GM19099 (cell line): ENCODE data around the gene KHDRBS2.

ENCODE experiments used
- POLR2A ChIP-seq: IDR thresholded peaks from 3 replicates; pipeline ENCODE4 v1.6.1; 2011; ENCODE audit warnings: low read depth; ENCODE audit not compliant: insufficient read length; ENCODE audit errors: extremely low read depth

KHDRBS2 gene

DNA sequence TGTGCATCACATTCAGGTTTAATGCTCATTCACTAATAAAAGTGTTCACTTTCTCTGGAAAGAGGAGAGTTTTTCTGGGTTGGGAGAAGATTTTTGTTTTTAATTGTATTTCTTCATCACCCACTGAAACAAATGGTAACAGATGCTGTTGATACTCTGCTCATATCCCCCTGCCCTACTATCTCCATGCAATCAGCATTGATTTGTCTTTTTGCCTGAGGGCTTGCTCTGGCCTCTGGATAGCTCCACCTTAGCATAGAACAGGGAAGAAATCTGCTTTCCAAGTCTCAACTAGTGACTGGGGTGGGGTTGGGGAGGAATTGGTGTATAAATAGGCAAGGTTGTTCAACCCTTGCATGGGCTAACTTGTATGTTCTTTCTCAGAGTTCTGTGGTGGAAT lies 296.4 kb downstream of the KHDRBS2 start:
- no peak for TF ChIP-seq POLR2A

- no peak for TF ChIP-seq POLR2A
Observed at GRCh38 chr6:61980622-61981021, 305.4 kb downstream of the KHDRBS2 start.

GRCh38 chr6:61977947-61978346 lies 308.1 kb downstream of the KHDRBS2 start:
- TF ChIP-seq POLR2A, result no peak

DNA sequence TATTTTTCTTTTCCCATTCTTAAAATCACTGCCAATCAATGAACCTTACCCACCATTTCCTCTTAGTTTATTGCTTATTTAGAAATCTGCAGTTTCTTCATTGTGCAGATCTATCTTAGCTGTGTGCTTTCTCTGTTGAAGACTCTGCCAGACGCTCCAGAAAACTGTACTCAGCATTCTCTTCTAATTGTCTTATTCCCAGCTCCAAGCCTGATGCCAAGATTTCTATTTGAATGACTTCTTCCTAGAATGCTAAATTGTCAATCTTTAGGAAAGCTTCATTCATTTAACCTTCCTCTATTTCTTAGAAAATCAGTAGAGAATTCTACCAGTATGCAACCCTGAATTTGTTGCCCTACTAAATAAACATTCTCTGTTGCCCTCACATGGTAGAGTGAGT lies 308.9 kb downstream of the KHDRBS2 start:
- no peak for TF ChIP-seq POLR2A

DNA sequence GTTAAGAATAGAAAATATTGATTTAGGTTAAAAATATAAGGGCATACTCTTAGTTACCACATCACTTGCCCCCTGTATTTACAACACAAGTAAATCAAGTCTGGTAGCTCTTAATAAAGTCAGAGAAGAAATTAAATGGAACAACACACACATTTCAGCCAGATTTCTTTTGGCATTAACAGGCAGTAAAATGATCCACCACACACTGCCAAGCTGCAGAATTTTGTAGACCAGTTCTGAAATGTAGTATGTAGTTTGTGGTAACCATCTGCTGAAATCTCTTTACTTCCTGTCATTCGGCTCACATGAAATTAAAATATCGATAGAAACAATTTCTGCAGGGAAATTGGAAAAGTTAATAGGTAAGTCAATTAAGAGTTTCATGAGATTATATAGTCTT lies 326.8 kb downstream of the KHDRBS2 start:
- no peak for TF ChIP-seq POLR2A

DNA sequence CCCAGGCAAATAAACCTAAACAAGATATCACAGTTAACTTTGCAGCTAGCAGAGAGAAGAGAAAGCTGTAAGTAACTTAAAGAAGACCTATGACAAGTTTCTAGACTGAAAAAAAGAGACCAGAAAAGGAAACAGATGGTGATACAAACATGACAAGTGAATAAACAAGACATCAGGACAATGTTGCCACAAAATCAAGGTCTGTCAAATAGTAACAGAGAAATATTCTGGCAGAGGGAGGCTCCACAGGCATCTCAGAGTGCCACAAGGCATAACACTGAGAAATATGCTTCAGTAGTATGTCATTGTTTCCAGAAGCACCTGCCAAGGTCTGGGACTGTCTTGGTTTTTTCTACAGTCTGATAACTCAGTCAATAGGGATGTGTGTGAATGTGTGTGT lies 332.2 kb downstream of the KHDRBS2 start:
- no peak for TF ChIP-seq POLR2A

GRCh38 chr6:61951586-61951985 lies 334.4 kb downstream of the KHDRBS2 start:
- no peak for TF ChIP-seq POLR2A

DNA sequence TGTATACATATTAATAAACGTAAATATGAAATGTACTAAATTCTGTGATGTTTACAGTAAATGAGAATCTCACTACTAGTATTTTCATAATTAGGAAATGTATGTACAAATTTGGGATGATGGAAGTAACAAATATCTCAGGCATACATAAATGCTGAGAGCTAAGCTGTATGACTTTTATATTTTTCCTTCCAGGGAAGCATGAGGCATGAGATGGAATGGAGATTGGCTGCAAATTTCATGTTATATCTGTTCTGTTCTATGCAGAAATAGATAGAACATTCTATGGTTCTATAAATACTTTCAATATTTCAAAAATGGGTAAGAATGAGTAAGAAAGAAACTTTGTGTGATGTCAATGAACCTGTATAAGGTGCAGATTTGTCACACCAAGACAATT lies 335.2 kb downstream of the KHDRBS2 start:
- no peak for TF ChIP-seq POLR2A

DNA sequence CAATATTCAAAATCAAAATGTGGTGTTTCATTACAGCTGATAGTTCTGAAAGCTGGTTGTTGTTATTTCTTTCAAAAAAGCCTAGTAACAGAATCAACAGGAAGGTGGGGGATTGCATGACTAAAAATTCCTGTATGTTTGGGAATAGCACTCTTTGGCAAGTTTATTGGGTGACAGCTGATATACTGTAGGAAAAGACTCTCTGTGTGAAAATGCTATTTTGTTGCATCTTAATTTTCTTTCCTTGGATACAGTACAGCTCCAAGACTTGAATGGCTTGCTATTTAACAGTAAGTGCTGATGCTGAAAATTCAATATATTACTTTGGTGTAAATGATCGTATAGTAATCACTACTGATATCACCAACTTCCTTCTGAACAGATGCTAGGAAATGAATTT lies 336.1 kb downstream of the KHDRBS2 start:
- no peak for TF ChIP-seq POLR2A

DNA sequence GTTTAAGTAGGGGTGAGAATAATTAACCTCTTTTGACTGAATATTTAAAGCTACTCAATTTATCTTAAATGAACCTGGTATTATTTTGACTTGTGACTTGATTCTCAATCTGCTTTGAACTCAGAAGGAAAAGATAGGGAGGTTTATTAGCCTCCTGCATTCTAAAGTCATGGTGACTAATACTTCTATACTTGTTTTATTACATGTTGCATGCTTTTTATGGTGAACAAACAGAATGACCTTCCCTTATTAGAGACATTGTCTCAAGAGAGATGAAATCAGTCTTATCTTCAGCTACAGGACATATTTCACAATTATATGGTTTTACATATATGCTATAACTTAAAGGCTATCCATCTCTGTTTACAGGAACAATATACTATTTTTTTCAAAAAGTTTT lies 336.9 kb downstream of the KHDRBS2 start:
- no peak for TF ChIP-seq POLR2A

DNA sequence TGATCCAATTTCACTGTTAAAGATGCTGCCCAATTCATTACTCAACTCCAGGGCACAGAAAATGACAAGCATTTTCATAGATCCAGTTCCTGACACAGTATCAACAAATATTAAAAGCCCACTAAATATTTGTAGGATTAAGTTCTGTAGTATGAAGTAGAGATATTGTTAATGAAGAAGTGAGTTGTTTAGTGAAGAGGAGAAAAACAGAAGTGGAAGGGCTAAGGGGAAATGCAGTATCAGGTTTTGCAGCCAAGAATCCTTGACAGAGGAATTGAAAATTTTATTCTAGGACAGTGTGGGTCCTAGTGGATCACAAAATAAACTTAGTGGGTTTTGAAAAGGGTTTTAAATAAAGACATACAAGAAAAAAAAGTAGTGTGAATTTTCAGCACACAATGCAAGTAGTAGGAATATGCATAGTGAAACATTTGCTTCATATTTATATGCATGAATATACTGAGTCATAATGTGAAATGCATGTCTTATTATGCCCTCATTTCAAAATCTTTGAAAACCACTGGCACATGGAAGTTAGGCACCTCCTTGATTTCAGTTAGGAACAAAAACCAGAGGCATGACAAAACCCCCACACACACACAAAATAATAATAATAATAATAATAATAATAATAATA lies 338.6 kb downstream of the KHDRBS2 start:
- TF ChIP-seq POLR2A, result no peak

GRCh38 chr6:61940919-61941318 lies 345.1 kb downstream of the KHDRBS2 start:
- TF ChIP-seq POLR2A, result no peak

- no peak for TF ChIP-seq POLR2A
Observed at GRCh38 chr6:61935242-61935846, 350.7 kb downstream of the KHDRBS2 start.

DNA sequence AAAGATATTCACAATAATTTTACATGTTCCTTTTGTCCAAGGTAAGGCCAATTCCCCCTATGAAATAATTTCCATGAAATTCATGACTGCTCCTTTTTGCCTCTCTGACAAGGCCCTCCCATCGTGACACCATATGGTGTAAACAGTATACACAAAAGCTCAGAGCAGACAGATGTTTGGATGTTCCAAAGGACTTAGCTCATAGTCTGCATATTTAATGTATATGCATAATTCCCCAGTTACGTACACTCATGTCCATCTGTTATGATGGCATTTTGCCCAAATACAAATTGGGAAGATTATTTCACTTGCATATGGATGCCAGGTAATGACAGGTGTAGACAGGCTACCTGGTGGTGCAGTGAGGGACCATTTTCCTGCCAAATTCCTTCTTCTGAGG lies 376.5 kb downstream of the KHDRBS2 start:
- no peak for TF ChIP-seq POLR2A

DNA sequence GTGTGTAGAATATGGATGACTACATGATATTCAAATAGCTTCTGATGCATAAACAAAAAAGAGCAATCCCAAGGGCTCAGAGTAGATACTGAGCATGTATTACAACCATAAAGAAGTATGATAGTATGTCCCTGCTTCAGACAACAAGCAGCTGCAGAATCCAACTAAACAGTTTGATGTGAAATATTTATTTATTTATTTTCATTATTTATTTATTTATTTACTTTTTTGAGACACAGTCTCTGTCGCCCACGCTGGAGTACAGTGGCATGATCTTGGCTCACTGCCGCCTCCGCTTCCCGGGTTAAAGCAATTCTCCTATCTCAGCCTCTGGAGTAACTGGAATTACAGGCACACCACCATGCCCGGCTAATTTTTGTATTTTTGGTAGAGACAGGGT lies 384.3 kb downstream of the KHDRBS2 start:
- TF ChIP-seq POLR2A, result no peak

GRCh38 chr6:61894536-61894935 lies 391.5 kb downstream of the KHDRBS2 start:
- no peak for TF ChIP-seq POLR2A

DNA sequence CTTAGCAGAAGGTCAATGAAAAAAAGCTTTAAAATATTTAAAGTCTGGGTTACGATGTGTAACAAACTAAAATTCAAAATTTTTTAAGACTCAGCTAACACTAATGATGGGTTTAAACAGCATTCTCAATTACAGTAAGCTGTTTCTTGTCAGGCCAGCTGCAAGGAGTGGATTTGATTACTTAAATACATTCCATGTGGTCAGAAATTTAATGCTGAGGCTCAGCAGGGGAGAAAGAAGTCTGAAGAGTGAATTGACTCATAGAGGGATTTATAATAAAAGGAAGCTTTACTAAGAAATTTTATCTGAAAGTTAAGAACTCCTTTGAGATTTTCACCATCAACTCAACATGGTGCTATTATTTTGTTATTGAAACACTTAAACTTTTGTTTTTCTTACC lies 398.6 kb downstream of the KHDRBS2 start:
- TF ChIP-seq POLR2A, result no peak

DNA sequence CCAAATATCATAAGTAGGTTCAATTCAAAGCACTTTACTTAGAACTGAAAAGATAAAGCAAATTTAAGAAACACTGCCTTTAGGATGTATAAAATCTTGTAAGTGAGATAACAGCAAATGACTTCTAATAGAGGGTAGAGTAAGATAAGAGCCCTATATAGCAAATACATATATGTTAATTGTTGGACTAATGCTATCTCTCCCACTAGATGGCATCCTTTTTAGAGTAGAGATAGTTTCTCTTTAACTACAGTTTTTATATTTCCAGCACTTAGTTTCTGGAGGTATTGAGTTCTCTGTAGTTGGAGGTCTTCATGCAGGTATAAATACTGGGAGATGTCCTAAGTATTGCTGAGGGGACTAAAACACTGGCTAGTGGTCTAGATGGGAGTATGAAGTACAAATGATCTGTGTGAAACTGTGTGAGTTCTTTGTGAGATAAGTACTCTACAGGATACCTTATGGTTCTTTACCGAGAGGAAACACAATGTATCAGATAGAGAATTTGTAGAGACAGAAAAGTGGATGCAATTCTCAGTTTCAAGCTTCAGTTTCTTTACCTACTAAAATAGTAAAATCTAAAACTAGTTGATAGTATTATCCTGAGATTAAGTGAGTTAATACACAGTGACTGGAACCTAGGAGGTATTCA lies 399.3 kb downstream of the KHDRBS2 start:
- no peak for TF ChIP-seq POLR2A
